Lower lobe of right lung (tissue), 2 donors: ENCODE results near the gene MRPS11. TPM values are rescaled to one million over a fixed set of nuclear protein-coding genes. Genes with fewer than 3 reads are reported as not detected.

Source experiments
- ATAC-seq, 2 donors: fragments of 200-7000 bp; cut with Tn5 transposase; one replicate each; pipeline ENCODE4 v1.9.1; 2020 to 2022; ENCODE audit warnings: mild to moderate bottlenecking in 2 of 2, moderate library complexity in 2 of 2
- DNase-seq: peaks from one replicate; pipeline ENCODE4 v3.0.0-alpha.2; 2020
- H3K27ac ChIP-seq: fragments of 200-600 bp; one replicate; pipeline ENCODE4 v1.8.0; 2022
- H3K27me3 ChIP-seq: fragments of 200-600 bp; one replicate; pipeline ENCODE4 v1.8.0; 2022; ENCODE audit warnings: low read depth
- H3K36me3 ChIP-seq: fragments of 200-600 bp; one replicate; pipeline ENCODE4 v1.8.0; 2022; ENCODE audit warnings: mild to moderate bottlenecking
- H3K4me1 ChIP-seq: fragments of 200-600 bp; one replicate; pipeline ENCODE4 v1.8.0; 2022
- H3K4me3 ChIP-seq: fragments of 200-600 bp; one replicate; pipeline ENCODE4 v1.8.0; 2022; ENCODE audit warnings: mild to moderate bottlenecking
- H3K9me3 ChIP-seq: fragments of 200-600 bp; one replicate; pipeline ENCODE4 v1.8.0; 2022
- intact Hi-C: fragments of 100-400 bp; cut with DNase I; formaldehyde crosslinking; loops from one replicate; pipeline ENCODE4 v1.11.0; 2022
- total RNA-seq: library from RNA; stranded (reverse); fragmentation: NEBNext Ultra II Directional; extraction: Animal tissue kit (Norgen Biotek cat#: 25700); gene quantifications from one replicate; pipeline ENCODE4 v1.2.1, GENCODE V29; 2021
- TF ChIP-seq, protein P1 (sequence below): fragments of 200-600 bp; IDR thresholded peaks from one replicate; pipeline ENCODE4 v1.8.0; 2022; ENCODE audit warnings: antibody characterized with exemption, mild to moderate bottlenecking
- donor health status: DM: no; HTN: yes; CAD: no; lungs with severe emphysema.

The MRPS11 gene
- total RNA-seq, 1 donor from 2014 or later: 32.7 TPM

DNA sequence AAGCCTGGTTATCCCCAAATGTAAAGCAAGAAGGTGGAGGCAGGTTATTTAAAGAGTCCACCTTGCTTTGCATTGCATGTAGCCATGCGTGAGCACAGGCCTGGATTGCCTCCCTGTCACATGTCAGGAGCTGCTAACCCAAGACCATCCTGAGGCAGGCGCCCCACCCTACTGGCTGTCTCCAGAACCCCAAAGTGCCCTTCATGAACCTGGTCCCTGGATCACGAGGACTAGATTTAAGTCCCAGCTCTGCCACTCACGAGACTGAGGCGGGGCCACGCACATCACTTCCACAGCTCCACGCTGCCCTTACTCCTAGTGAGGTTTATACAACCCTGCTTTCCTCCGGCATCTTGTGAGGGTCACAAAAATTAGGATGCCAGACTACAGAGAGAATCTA is 17.9 kb upstream of the MRPS11 start:
- Histone ChIP-seq H3K4me3 (no peak overlapping the region), H3K36me3 (no peaks in the 10 kb centered on the region), H3K4me1 (peaks cover under 1% of the 10 kb centered on the region), H3K27ac (no peak overlapping the region), H3K27me3 (peaks cover 13% of the 10 kb centered on the region), H3K9me3 (no peaks in the 10 kb centered on the region)
- ATAC-seq (no peak), DNase-seq (no peak)
- TF ChIP-seq, protein P1, sequence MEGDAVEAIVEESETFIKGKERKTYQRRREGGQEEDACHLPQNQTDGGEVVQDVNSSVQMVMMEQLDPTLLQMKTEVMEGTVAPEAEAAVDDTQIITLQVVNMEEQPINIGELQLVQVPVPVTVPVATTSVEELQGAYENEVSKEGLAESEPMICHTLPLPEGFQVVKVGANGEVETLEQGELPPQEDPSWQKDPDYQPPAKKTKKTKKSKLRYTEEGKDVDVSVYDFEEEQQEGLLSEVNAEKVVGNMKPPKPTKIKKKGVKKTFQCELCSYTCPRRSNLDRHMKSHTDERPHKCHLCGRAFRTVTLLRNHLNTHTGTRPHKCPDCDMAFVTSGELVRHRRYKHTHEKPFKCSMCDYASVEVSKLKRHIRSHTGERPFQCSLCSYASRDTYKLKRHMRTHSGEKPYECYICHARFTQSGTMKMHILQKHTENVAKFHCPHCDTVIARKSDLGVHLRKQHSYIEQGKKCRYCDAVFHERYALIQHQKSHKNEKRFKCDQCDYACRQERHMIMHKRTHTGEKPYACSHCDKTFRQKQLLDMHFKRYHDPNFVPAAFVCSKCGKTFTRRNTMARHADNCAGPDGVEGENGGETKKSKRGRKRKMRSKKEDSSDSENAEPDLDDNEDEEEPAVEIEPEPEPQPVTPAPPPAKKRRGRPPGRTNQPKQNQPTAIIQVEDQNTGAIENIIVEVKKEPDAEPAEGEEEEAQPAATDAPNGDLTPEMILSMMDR: no peak
- intact Hi-C loops: no loop called here

DNA sequence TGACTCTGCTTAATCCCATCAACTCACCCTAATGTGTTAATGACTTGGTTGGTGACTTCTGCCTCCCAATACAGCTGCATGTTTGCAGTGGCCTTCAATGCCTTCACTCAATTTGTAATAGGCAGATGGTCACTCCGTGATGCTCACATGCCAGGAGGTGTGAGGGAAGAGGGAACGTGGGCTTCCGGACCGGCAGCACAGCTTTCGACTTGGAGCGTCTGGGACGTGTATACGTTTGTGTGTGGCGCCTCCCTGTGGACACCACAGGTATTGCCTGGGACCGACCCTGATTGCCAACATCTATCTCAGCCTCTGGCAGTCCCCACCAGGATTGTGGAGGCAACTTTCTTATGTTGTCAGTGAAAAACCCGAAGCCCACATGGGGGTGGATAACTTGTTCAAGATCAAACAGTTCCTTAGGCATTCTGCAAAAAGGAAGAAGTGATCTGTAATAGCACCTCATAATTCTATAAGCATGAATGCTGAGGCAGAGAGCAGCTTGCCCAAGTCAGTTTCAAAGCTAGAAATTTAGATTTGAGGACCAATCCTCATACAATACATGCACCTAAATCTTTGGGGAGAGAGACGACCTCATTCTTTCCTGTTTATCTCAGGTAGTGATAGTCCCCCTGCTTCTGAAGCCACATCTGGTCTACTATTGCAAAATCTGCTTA is 17.2 kb upstream of the MRPS11 start:
- H3K9me3 ChIP-seq: no peaks in the 10 kb centered on the region
- peaks cover 7% of the 10 kb centered on the region for H3K4me1 ChIP-seq
- TF ChIP-seq, protein P1: peak; percentile 47
- no peaks in the 10 kb centered on the region for H3K36me3 ChIP-seq
- no peak overlapping the region for H3K27ac ChIP-seq
- intact Hi-C loops: no loop called here
- peak in 1 of 2 donors; percentile 56 for ATAC-seq
- peaks cover 13% of the 10 kb centered on the region for H3K27me3 ChIP-seq
- no peak for DNase-seq
- H3K4me3 ChIP-seq: no peak overlapping the region

DNA sequence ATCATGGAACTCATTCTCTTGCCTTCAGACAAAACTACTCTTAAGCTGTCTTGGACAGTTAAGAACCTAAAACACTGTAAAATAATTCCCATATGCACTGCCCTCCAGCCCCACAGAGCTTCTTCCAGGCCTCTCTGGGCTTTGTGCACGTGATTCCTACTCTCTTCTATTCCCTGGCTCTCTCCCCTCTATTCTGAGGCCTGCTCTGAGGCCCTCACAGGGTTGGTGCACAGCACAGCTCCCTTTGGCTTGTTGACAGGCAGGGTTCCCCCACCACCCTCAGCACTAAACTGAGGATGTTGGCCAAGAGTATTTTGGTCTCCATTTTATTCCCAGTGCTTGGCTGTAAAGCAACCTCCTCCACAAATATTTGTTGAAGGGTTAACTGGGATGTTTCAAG is 13.9 kb upstream of the MRPS11 start:
- Histone ChIP-seq H3K27ac (no peak overlapping the region), H3K27me3 (peaks cover 13% of the 10 kb centered on the region), H3K4me3 (no peak overlapping the region), H3K9me3 (no peaks in the 10 kb centered on the region), H3K36me3 (peaks cover 26% of the 10 kb centered on the region), H3K4me1 (peaks cover 7% of the 10 kb centered on the region)
- no peak for ATAC-seq
- no peak for DNase-seq
- TF ChIP-seq, protein P1: no peak
- intact Hi-C loops: no loop called here

DNA sequence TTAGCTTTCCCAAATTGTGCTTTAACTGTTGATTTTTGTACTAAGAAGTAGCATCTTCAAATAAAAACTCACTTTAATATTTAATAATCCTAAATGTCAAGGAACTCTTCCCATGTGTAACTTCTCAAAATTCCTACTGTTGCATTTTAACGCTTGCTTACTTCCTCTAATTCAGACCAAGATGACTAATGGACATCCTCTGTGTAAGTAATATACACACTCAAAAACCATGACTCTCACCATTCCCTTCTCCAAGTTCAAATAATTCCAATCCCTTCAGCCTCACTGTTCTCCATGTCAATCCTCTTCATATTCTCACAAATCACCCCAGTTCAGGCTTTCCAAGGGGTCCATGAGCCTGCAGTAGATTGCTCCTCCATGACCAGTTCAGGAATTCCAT is 13.3 kb upstream of the MRPS11 start:
- Histone ChIP-seq H3K27ac (no peak overlapping the region), H3K4me3 (no peak overlapping the region), H3K36me3 (peaks cover 32% of the 10 kb centered on the region), H3K9me3 (no peaks in the 10 kb centered on the region), H3K4me1 (peaks cover 7% of the 10 kb centered on the region), H3K27me3 (peaks cover 8% of the 10 kb centered on the region)
- DNase-seq (no peak), ATAC-seq (no peak)
- intact Hi-C loops: no loop called here
- TF ChIP-seq, protein P1: no peak

DNA sequence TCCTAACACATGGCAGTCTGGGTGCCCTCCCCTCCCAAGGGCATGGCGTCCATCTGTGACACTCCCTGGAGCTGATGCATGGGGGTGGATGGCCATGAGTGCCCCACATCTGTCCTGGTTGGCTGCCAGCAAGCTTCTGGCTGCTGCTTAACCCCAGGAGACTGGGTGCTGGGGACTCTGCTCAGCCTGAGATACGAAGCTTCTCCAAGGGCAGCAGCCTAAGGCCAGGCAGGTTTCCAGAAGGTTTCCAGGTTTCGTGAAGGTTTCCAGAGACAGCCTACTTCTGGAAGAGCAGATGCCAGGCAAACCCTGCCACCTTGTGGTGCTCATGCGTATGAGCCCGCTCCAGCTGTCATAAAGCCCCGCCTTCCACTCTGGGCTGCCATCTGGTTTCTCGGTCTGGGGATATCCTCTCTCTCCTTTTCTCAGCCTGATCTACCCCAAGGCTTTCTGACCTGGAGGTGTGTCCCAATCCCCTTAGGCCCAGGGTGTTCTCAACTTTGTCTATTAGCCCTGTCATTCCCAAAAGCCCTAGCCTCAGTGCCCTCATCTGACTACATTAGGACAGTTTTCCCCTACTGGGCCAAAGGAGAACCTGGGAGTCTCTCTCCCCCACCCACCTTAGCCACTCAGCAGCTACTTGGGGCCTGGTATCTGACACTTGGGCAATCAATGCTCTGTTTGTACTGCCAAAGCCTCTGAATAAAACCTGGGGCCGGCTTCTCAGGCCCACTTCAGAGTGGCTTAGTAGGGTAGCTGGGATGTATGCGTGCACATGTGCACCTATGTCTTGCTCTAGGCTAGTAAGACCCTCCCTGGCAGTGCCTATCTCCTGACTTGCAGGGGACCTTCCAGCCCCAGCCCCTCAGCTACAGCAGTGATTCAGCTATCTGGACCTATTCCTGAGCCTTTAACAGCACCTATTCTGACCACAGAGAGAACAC is 12.4 kb upstream of the MRPS11 start:
- TF ChIP-seq, protein P1: peak; percentile 59
- Histone ChIP-seq H3K4me1 (peaks cover 7% of the 10 kb centered on the region), H3K9me3 (no peaks in the 10 kb centered on the region), H3K27me3 (no peaks in the 10 kb centered on the region), H3K27ac (no peak overlapping the region), H3K36me3 (peaks cover 41% of the 10 kb centered on the region), H3K4me3 (no peak overlapping the region)
- ATAC-seq (peak; percentile 83 to 88), DNase-seq (peak; percentile 55)
- intact Hi-C loops: no loop called here
